Epithelial cell of proximal tubule (primary cell): ENCODE results near the gene SPATA19. TPM values are rescaled to one million over a fixed set of nuclear protein-coding genes. Genes with fewer than 3 reads are reported as not detected.

Experiments used
- DNase-seq: peaks from one replicate; pipeline ENCODE4 v3.0.0-alpha.2; 2011; ENCODE audit warnings: low read depth
- H3K4me3 ChIP-seq: 2 replicates; pipeline ENCODE4 v1.5.1; 2011; ENCODE audit warnings: low read depth, mild to moderate bottlenecking, low read length
- total RNA-seq: library from RNA; depleted of rRNA; stranded (reverse); fragments of >200 nt; gene quantifications from 2 replicates; pipeline ENCODE4 v1.2.3, GENCODE V29; 2015
- TF ChIP-seq, protein P1 (sequence below): conservative IDR thresholded peaks from 2 replicates; pipeline ENCODE4 v1.5.1; 2012; ENCODE audit warnings: low read depth, mild to moderate bottlenecking, low read length

The SPATA19 gene
- total RNA-seq, 1 donor from 2014 or later = not detected

DNA sequence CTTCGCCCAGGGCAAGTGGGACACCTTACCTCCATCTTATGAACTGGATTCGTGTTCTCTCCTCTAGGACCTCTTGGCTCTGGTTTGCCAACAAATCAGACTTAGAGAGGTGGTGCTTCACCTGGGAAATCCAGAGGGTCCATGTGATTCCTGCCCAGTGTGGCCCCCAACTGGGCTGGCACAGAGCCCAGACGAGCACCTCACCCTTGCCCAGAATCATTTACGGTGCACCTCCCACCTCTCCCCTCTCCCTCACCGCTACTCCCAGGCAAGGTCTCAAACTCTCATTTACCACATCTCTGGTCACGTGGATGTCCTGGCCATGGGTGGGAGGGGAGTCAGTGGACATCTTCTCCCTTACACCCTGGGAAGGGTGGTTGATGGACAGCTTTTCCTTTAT is 1.1 kb downstream of the SPATA19 start:
- H3K4me3 ChIP-seq = no peak overlapping the region
- TF ChIP-seq, protein P1, sequence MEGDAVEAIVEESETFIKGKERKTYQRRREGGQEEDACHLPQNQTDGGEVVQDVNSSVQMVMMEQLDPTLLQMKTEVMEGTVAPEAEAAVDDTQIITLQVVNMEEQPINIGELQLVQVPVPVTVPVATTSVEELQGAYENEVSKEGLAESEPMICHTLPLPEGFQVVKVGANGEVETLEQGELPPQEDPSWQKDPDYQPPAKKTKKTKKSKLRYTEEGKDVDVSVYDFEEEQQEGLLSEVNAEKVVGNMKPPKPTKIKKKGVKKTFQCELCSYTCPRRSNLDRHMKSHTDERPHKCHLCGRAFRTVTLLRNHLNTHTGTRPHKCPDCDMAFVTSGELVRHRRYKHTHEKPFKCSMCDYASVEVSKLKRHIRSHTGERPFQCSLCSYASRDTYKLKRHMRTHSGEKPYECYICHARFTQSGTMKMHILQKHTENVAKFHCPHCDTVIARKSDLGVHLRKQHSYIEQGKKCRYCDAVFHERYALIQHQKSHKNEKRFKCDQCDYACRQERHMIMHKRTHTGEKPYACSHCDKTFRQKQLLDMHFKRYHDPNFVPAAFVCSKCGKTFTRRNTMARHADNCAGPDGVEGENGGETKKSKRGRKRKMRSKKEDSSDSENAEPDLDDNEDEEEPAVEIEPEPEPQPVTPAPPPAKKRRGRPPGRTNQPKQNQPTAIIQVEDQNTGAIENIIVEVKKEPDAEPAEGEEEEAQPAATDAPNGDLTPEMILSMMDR = no peak
- DNase-seq = no peak

DNA sequence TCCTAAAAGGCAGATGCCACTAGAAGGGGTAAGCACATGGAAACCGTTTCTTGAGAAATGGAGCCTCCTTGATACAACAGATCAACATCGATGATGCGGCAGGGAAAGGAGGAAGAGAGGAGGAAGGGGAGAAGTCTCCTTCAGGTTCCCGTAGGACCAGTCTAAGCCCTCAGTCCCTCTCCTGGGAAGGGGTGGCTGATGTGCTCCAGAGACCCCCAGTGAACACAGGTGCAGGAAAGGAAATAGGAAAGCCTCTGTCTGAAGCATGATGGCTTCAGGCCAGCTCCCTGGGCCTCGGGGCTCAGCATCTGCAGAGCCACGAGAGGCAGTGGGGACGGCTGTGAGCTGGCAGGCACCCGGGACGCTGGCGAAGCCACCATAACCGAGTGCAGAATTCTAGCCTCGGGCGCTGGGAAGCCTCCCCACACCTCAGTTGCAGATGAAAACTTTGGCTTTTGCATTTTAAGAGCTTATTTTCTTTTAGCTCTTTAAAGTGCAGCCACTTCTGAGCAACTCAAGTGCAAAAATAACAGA is 1.8 kb downstream of the SPATA19 start:
- DNase-seq = no peak
- TF ChIP-seq, protein P1 = no peak
- no peak overlapping the region for H3K4me3 ChIP-seq

DNA sequence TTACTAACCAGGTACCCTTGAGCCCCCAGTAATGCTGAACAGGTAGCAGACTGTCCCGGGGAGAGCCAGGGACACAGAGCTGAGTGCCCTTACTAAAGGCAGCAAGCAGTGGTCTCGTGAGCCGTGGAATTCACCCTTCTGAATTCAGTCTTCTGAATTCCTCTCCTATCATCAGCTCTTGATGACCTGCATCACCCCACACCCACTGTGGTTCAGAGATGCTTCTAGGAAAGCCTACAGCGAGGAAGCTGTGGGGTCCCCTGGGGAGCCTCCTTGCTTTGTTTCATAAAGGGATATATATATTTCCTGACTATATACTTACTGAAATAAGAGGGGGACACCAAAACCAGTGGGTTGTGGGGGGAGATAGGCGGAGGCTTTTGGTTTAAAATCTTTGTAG is 2.6 kb downstream of the SPATA19 start:
- no peak for DNase-seq
- H3K4me3 ChIP-seq = no peak overlapping the region
- TF ChIP-seq, protein P1 = no peak

DNA sequence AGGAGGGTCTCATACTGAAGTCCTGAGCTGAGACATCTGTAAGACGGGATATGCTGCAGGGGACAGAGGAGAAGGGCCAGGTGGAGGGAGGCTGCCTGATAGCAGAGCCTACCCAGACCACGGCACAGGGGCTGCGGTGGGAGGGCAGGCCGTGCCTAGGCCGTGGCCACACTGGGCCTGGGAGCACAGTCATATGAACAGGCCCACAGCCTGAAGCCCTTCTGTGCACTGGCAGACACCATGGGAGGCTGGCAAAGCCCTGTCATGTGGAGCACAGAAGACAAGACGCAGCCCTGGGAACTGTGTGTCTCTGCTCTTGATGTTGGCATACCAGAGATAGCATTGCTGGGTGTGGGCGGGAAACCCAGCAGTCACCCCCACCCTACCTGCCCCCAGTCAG is 3.3 kb downstream of the SPATA19 start:
- TF ChIP-seq, protein P1 = no peak
- no peak overlapping the region for H3K4me3 ChIP-seq

DNA sequence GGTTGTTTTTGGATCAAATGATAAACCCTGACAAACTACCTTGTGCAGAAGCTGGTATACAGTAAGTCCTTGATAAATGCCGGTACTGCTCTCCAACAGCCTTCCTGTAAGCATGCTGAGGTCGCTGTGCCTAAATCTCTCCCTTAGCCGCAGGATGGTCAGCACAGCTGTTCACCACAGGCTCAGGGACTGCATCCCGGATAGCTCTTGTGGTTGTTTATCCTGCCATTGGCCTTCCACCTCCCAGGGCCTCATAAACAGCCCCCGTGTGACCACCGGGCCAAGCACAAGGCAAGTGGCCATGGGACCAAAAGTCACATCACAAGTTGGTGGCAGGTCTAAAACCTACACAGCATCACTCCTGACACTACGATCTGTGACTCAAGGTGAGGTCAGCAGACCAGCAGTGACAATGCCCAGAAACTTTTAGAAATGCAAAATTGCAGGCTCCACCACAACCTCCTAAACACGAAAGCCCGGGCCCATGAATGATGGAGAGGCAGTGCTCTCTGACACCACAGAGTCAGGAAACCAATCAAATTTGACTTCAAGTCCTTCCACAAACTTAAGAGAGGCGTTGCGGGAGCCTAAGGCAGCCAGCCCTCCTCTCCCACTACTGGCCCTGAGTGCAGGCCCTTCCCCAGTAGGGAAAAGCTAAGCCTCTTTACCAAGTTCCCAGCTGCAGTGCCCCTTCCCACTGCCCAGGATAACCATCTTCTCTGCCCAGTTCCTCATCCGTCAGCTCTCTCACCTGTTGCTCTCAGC is 3.9 kb downstream of the SPATA19 start:
- DNase-seq = no peak
- no peak overlapping the region for H3K4me3 ChIP-seq
- TF ChIP-seq, protein P1 = no peak

More for the DNA sequence above, 3.3 kb downstream of the SPATA19 start:
- no peak for DNase-seq

DNA sequence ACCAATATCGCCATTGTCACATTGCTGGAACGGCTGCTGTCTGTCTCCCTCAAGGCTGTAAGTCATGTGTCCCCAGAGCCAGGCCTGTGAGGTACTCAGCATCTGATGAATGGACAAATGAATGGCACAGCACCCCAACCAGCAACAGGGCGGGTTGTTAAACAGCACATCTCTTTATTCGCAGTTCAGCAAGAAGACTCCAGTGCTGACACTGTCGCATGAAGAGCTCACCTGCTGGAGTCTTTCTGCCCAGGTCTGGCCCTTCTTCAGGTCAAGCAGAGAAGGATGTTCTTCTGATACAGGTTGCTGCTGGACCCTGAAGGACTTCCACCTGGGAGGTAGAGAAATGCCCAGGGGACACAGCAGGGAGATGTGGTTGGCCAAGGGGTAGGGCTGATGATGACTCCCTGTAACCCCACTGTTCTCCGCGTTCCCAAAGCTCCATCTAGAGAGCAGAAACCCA is 4.8 kb downstream of the SPATA19 start:
- H3K4me3 ChIP-seq = no peak overlapping the region
- TF ChIP-seq, protein P1 = no peak
- DNase-seq = no peak
